K562 (cell line): ENCODE results near the gene OR2S2. TPM values are rescaled to one million over a fixed set of nuclear protein-coding genes. Genes with fewer than 3 reads are reported as not detected.
A peak's percentile ranks its signal among the peaks of the same experiment; 100 is the strongest.

Experiments used
- ATAC-seq: fragments of 200-7000 bp; cut with Tn5 transposase; 3 replicates; pipeline ENCODE4 v1.9.1; 2020; ENCODE audit warnings: moderate library complexity
- BruUV-seq: library from RNA; stranded (reverse); fragments of 400-500 nt; replicated peaks from 2 replicates; lab custom pipeline; 2021; lab: Mats Ljungman, UMichigan
- CTCF ChIA-PET: fragments of 300-600 bp; formaldehyde crosslinking; extraction: SDS; loops from one replicate; lab custom pipeline; 2021; ENCODE audit warnings: low intra/inter-chr PET ratio; lab: Yijun Ruan, JAX
- POLR2A ChIA-PET: fragments of 300-600, 350-650 bp; sonication (Branson Sonifier 250); formaldehyde crosslinking; extraction: SDS; loops from one replicate; lab custom pipeline; 2021; ENCODE audit warnings: antibody characterized with exemption, inconsistent platforms; lab: Yijun Ruan, JAX
- DNase-seq, 4 experiments: peaks; one replicate each; pipeline versions ENCODE4 v3.0.0 to v3.0.0-alpha.2; 2011 to 2018; ENCODE audit warnings: low spot score in 3 of 4, mixed read lengths in 3 of 4; ENCODE audit errors: extremely low read depth in 1 of 4
- FAIRE-seq: peaks from 2 replicates; lab custom pipeline; 2011; peaks lifted over from hg19 to GRCh38; lab: Jason Lieb, UNC
- H2AFZ ChIP-seq: 2 replicates; pipeline ENCODE4 v1.6.0; 2011; ENCODE audit warnings: low read depth, low read length, control low read depth, inconsistent platforms
- H3K27ac ChIP-seq: fragments of 200-600 bp; 3 replicates; pipeline ENCODE4 v1.8.0; 2011; ENCODE audit warnings: low read depth, mild to moderate bottlenecking, control low read depth, inconsistent platforms, low read length, moderate library complexity, mixed read lengths; ENCODE audit errors: extremely low read depth
- H3K27me3 ChIP-seq, 2 experiments: fragments of 300-600 bp in 1 of 2; 2 replicates in 1 of 2; 3 replicates in 1 of 2; pipeline versions ENCODE4 v1.6.0 to v1.8.0; 2011; ENCODE audit warnings: inconsistent platforms in 2 of 2, low read length in 2 of 2, mild to moderate bottlenecking in 1 of 2, mixed read lengths in 1 of 2, moderate library complexity in 1 of 2; ENCODE audit not compliant: control insufficient read depth in 2 of 2, insufficient read depth in 2 of 2
- H3K36me3 ChIP-seq: fragments of 300-600 bp; 3 replicates; pipeline ENCODE4 v1.8.0; 2011; ENCODE audit warnings: mild to moderate bottlenecking, low read length, inconsistent platforms; ENCODE audit not compliant: control insufficient read depth, insufficient read depth
- H3K4me1 ChIP-seq, 2 experiments: fragments of 200-600 bp in 1 of 2; replicated peaks in 1 of 2; 2 replicates in 1 of 2; 3 replicates in 1 of 2; pipeline versions ENCODE4 v1.5.1 to v1.8.0; 2011; ENCODE audit warnings: inconsistent platforms in 2 of 2, low read length in 2 of 2, mild to moderate bottlenecking in 1 of 2, mixed read lengths in 1 of 2, moderate library complexity in 1 of 2; ENCODE audit not compliant: control insufficient read depth in 2 of 2, insufficient read depth in 2 of 2
- H3K4me2 ChIP-seq: 2 replicates; pipeline ENCODE4 v1.6.1; 2011; ENCODE audit warnings: low read length, control low read depth, inconsistent platforms, mixed read lengths; ENCODE audit not compliant: insufficient read depth
- H3K4me3 ChIP-seq: fragments of 200-600 bp; sonication (generic), shearing (Covaris generic); 2 replicates; pipeline ENCODE4 v1.5.1; 2016; ENCODE audit warnings: control low read depth, inconsistent platforms
- H3K79me2 ChIP-seq: fragments of 200-600 bp; 3 replicates; pipeline ENCODE4 v1.8.0; 2011; ENCODE audit warnings: low read length, inconsistent platforms; ENCODE audit not compliant: control insufficient read depth, insufficient read depth
- H3K9ac ChIP-seq, 2 experiments: 2 replicates each; pipeline versions ENCODE4 v1.6.0 to v1.6.1; 2011; ENCODE audit warnings: low read depth in 2 of 2, low read length in 2 of 2, control low read depth in 1 of 2, inconsistent platforms in 1 of 2, mild to moderate bottlenecking in 1 of 2, mixed read lengths in 1 of 2; ENCODE audit not compliant: insufficient read depth in 1 of 2
- H3K9me1 ChIP-seq: one replicate; pipeline ENCODE4 v1.6.0; 2011; ENCODE audit warnings: inconsistent platforms, mild to moderate bottlenecking, low read length, moderate library complexity; ENCODE audit not compliant: control insufficient read depth, insufficient read depth
- H3K9me3 ChIP-seq: replicated peaks from 2 replicates; pipeline ENCODE4 v1.5.1; 2011; ENCODE audit warnings: low read depth, low read length, inconsistent platforms; ENCODE audit not compliant: control insufficient read depth, insufficient read depth
- H4K20me1 ChIP-seq: replicated peaks from 2 replicates; pipeline ENCODE4 v1.6.1; 2011; ENCODE audit warnings: low read length, inconsistent platforms, mixed read lengths; ENCODE audit not compliant: control insufficient read depth, insufficient read depth
- MXI1 ChIP-seq: IDR thresholded peaks from 2 replicates; pipeline ENCODE4 v1.6.1; 2011; ENCODE audit warnings: low read depth, mild to moderate bottlenecking, improper control_type of control experiment, low read length
- NFYB ChIP-seq: IDR thresholded peaks from 2 replicates; pipeline ENCODE4 v1.6.1; 2011; ENCODE audit warnings: mild to moderate bottlenecking, moderate library complexity; ENCODE audit not compliant: insufficient read length; ENCODE audit errors: extremely low read depth
- SMAD1 ChIP-seq: fragments of 150-350 bp; IDR thresholded peaks from 2 replicates; pipeline ENCODE4 v1.6.1; 2014; ENCODE audit warnings: low read length, low read depth; ENCODE audit not compliant: partially characterized antibody
- SNRNP70 ChIP-seq: fragments of 200-400 bp; formaldehyde crosslinking; optimal IDR thresholded peaks from 2 replicates; pipeline ENCODE3; 2017; ENCODE audit warnings: low read depth, low read length
- ZSCAN29 ChIP-seq: fragments of 450-650 bp; IDR thresholded peaks from 2 replicates; pipeline ENCODE4 v1.6.1; 2017
- WGBS: fragments of 100-300 bp; shearing (Covaris generic); methylation state at CpG from one replicate; pipeline ENCODE4 v1.1.6; 2016; ENCODE audit warnings: low coverage, mixed read lengths; ENCODE audit not compliant: insufficient coverage; ENCODE audit errors: missing lambda C conversion rate; 5-methylcytosine and 5-hydroxymethylcytosine counted together
- in situ Hi-C: fragments of 300-500 bp; cut with MboI; formaldehyde crosslinking; loops from 4 replicates; pipeline ENCODE4 v1.15.0; 2018; ENCODE audit warnings: inconsistent platforms, mixed read lengths
- intact Hi-C: fragments of 100-400 bp; cut with micrococcal nuclease; formaldehyde crosslinking; loops from 2 replicates; pipeline ENCODE4 v1.14.2; 2022
- polyA plus RNA-seq, 8 experiments: library from polyadenylated mRNA; depleted of rRNA in 4 of 8; stranded (reverse) in 5 of 8; unstranded in 3 of 8; fragments of >200 nt; fragmentation: Nextera tagmentation in 2 of 8; fragmentation: Illumina TruSeq in 1 of 8; extraction: Ambion mirVana in 2 of 8; extraction: Trizol in 1 of 8; gene quantifications; 2 replicates each; pipeline versions ENCODE4 v1.2.1 to v1.2.3, GENCODE V29; 2011 to 2014; ENCODE audit warnings: inconsistent platforms in 1 of 8, missing spikeins in 1 of 8
- total RNA-seq, 7 experiments: library from RNA; depleted of rRNA in 6 of 7; stranded (reverse); fragments of >200 nt in 6 of 7; fragmentation: Illumina TruSeq in 2 of 7; extraction: Trizol in 2 of 7; gene quantifications; 2 replicates each; pipeline versions ENCODE4 v1.2.1 to v1.2.3, GENCODE V29; 2011 to 2021; ENCODE audit warnings: low replicate concordance in 1 of 7
- TF ChIP-seq, protein P1 (sequence below), 2 experiments: fragments of 450-650 bp; IDR thresholded peaks; 2 replicates each; pipeline ENCODE4 v1.6.1; 2016
- TF ChIP-seq, protein P2 (sequence below): fragments of 250-450 bp; sonication (Bioruptor Pico); IDR thresholded peaks from 2 replicates; pipeline ENCODE4 v1.4.0; 2020
- TF ChIP-seq, protein P3 (sequence below): fragments of 250-450 bp; sonication (Bioruptor Pico); IDR thresholded peaks from 2 replicates; pipeline ENCODE4 v1.5.0; 2021; ENCODE audit warnings: mild to moderate bottlenecking, borderline replicate concordance

OR2S2 gene
- total and polyA plus RNA-seq, 9 of the 15 experiments (the other 6 are each of a cell fraction or from before 2014, with no cell fraction given): not detected

DNA sequence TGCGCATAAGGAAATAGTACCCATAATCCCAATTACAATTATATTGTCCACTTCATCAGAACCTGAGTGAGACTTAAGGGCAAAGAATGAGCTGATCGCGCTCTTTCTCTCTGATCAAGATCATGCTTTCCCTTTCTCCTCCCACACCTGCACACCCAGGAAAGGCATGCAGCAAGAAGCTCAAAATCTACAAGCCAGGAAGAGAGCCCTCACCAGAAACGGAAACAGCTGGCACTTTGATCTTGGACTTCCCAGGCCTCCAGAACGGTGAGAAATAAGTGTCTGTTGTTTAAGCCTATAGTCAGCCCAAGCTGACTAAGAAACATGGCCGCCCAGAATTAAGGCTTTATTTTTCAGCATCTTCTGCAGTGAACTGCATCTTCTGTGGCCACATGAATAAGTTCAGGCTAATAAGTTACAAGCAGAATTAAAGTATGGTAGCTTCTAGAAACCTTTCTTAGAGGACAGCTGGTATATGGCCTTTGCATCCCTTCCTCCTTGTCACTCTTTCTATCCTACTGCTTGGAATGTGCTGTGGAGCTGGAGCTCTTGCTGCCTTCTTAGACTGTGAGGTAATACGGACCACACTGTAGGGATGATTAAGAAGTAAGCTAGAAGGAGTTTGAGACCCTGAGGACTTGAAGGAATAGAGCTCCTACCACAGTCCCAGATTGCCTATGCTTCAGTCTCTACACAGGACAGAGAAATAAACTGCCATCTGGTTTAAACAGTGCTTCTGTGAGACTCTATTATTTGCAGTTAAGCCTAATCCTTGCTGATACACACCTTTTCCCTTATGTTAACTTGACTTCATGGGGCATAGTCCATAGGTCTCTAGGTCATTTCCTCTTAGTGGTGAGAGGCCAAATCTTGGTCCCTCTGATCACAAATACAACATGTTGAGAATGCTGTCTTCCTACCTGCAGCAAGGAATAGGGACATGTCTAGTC lies 17.2 kb downstream of the OR2S2 start:
- FAIRE-seq (no peak), ATAC-seq (no peak)
- Histone ChIP-seq H2AFZ (peak overlapping the region; percentile 64), H3K9me1 (no peaks in the 10 kb centered on the region), H3K9me3 (no peaks in the 10 kb centered on the region)
- 29% methylated on average over 7 of the region's 7 CpGs for WGBS
- BruUV-seq: no TSS peak
- TF ChIP-seq SNRNP70 (no peak), ZSCAN29 (no peak), NFYB (no peak), SMAD1 (no peak), MXI1 (no peak)
- TF ChIP-seq, protein P1, sequence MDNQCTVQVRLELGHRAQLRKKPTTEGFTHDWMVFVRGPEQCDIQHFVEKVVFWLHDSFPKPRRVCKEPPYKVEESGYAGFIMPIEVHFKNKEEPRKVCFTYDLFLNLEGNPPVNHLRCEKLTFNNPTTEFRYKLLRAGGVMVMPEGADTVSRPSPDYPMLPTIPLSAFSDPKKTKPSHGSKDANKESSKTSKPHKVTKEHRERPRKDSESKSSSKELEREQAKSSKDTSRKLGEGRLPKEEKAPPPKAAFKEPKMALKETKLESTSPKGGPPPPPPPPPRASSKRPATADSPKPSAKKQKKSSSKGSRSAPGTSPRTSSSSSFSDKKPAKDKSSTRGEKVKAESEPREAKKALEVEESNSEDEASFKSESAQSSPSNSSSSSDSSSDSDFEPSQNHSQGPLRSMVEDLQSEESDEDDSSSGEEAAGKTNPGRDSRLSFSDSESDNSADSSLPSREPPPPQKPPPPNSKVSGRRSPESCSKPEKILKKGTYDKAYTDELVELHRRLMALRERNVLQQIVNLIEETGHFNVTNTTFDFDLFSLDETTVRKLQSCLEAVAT (IDR thresholded peaks at IDR 0.05): no peak
- TF ChIP-seq, protein P2, sequence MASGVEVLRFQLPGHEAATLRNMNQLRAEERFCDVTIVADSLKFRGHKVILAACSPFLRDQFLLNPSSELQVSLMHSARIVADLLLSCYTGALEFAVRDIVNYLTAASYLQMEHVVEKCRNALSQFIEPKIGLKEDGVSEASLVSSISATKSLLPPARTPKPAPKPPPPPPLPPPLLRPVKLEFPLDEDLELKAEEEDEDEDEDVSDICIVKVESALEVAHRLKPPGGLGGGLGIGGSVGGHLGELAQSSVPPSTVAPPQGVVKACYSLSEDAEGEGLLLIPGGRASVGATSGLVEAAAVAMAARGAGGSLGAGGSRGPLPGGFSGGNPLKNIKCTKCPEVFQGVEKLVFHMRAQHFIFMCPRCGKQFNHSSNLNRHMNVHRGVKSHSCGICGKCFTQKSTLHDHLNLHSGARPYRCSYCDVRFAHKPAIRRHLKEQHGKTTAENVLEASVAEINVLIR: no peak
- TF ChIP-seq, protein P3, sequence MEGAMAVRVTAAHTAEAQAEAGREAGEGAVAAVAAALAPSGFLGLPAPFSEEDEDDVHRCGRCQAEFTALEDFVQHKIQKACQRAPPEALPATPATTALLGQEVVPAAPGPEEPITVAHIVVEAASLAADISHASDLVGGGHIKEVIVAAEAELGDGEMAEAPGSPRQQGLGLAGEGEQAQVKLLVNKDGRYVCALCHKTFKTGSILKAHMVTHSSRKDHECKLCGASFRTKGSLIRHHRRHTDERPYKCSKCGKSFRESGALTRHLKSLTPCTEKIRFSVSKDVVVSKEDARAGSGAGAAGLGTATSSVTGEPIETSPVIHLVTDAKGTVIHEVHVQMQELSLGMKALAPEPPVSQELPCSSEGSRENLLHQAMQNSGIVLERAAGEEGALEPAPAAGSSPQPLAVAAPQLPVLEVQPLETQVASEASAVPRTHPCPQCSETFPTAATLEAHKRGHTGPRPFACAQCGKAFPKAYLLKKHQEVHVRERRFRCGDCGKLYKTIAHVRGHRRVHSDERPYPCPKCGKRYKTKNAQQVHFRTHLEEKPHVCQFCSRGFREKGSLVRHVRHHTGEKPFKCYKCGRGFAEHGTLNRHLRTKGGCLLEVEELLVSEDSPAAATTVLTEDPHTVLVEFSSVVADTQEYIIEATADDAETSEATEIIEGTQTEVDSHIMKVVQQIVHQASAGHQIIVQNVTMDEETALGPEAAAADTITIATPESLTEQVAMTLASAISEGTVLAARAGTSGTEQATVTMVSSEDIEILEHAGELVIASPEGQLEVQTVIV (CRISPR knock-in tag): no peak
- TF ChIP-seq, all 486 proteins: peak for 0
- no peak for DNase-seq
- H3K36me3 ChIP-seq: no peaks in the 10 kb centered on the region; the same call in 2 of the 3 replicates
- no peak overlapping the region for H3K4me2 ChIP-seq
- H3K27me3 ChIP-seq: no peaks in the 10 kb centered on the region
- H4K20me1 ChIP-seq: no peaks in the 10 kb centered on the region
- H3K4me3 ChIP-seq: no peak overlapping the region
- ChIA-PET POLR2A (interaction anchor here (1.6 to 2.4 kb wide), 2 partner anchors 12 to 17 kb away, joined by 4 to 10 read pairs; no protein-coding TSS in a partner anchor), CTCF (no interaction called here)
- H3K79me2 ChIP-seq: no peaks in the 10 kb centered on the region
- in situ Hi-C loops (no loop called here), intact Hi-C loops (no loop called here)
- H3K4me1 ChIP-seq: peaks cover 2 to 3% of the 10 kb centered on the region in 2 experiments; a peak in 3 of 5 replicates
- no peak overlapping the region for H3K9ac ChIP-seq
- H3K27ac ChIP-seq: no peak overlapping the region
